DND-41 (cell line): Measurements from ENCODE around the gene PLAU.
A peak's percentile ranks its signal among the peaks of the same experiment; 100 is the strongest.
"Not testable (repeated sequence)": the region's sequence is repeated elsewhere in the genome, so short reads cannot be mapped to it uniquely, and the experiment has no call there.

Experiments used
- ATAC-seq: fragments of 200-7000 bp; cut with Tn5 transposase; 3 replicates; pipeline ENCODE4 v1.9.1; 2021; ENCODE audit warnings: low read depth; ENCODE audit not compliant: insufficient read depth
- DNase-seq: peaks from one replicate; pipeline ENCODE4 v3.0.0-alpha.2; 2020
- H2AFZ ChIP-seq: 2 replicates; pipeline ENCODE4 v1.6.0; 2012; ENCODE audit warnings: low read depth, low read length
- H3K27ac ChIP-seq: 2 replicates; pipeline ENCODE4 v1.5.1; 2012; ENCODE audit warnings: low read length, inconsistent platforms
- H3K27me3 ChIP-seq: fragments of 200-600 bp; sonication (generic); 2 replicates; pipeline ENCODE4 v1.6.0; 2012; ENCODE audit warnings: low read length, mild to moderate bottlenecking, inconsistent platforms; ENCODE audit not compliant: insufficient read depth, poor library complexity
- H3K36me3 ChIP-seq: 2 replicates; pipeline ENCODE4 v1.5.1; 2012; ENCODE audit warnings: low read length, inconsistent platforms; ENCODE audit not compliant: insufficient read depth
- H3K4me1 ChIP-seq: 2 replicates; pipeline ENCODE4 v1.5.1; 2012; ENCODE audit warnings: mild to moderate bottlenecking, low read length; ENCODE audit not compliant: insufficient read depth
- H3K4me2 ChIP-seq: 2 replicates; pipeline ENCODE4 v1.6.0; 2012; ENCODE audit warnings: mild to moderate bottlenecking, moderate library complexity, low read length, inconsistent platforms; ENCODE audit not compliant: insufficient read depth
- H3K4me3 ChIP-seq, 2 experiments: fragments of 200-600 bp in 1 of 2; shearing (Covaris generic) in 1 of 2; 2 replicates each; pipeline ENCODE4 v1.5.1; 2012 to 2016; ENCODE audit warnings: inconsistent platforms in 2 of 2, low read length in 2 of 2, mild to moderate bottlenecking in 2 of 2, low read depth in 1 of 2, moderate library complexity in 1 of 2
- H3K79me2 ChIP-seq: 2 replicates; pipeline ENCODE4 v1.6.0; 2012; ENCODE audit warnings: low read length, inconsistent platforms; ENCODE audit not compliant: insufficient read depth
- H3K9ac ChIP-seq: 2 replicates; pipeline ENCODE4 v1.6.0; 2012; ENCODE audit warnings: low read depth, mild to moderate bottlenecking, inconsistent platforms, low read length, moderate library complexity
- H3K9me3 ChIP-seq: 2 replicates; pipeline ENCODE4 v1.5.1; 2012; ENCODE audit warnings: low read length, moderate library complexity, mild to moderate bottlenecking, inconsistent platforms; ENCODE audit not compliant: insufficient read depth, severe bottlenecking
- H4K20me1 ChIP-seq: 2 replicates; pipeline ENCODE4 v1.6.0; 2012; ENCODE audit warnings: low read length; ENCODE audit not compliant: insufficient read depth
- EZH2 ChIP-seq: IDR thresholded peaks from 3 replicates; pipeline ENCODE4 v1.6.1; 2012; ENCODE audit warnings: borderline replicate concordance, low read depth, mild to moderate bottlenecking, moderate library complexity, low read length, inconsistent platforms; ENCODE audit not compliant: severe bottlenecking
- TF ChIP-seq, protein P1 (sequence below): IDR thresholded peaks from 2 replicates; pipeline ENCODE4 v1.5.1; 2012; ENCODE audit warnings: borderline replicate concordance, low read length, moderate library complexity, mild to moderate bottlenecking; ENCODE audit not compliant: poor library complexity, severe bottlenecking; ENCODE audit errors: extremely low read depth

PLAU gene

DNA sequence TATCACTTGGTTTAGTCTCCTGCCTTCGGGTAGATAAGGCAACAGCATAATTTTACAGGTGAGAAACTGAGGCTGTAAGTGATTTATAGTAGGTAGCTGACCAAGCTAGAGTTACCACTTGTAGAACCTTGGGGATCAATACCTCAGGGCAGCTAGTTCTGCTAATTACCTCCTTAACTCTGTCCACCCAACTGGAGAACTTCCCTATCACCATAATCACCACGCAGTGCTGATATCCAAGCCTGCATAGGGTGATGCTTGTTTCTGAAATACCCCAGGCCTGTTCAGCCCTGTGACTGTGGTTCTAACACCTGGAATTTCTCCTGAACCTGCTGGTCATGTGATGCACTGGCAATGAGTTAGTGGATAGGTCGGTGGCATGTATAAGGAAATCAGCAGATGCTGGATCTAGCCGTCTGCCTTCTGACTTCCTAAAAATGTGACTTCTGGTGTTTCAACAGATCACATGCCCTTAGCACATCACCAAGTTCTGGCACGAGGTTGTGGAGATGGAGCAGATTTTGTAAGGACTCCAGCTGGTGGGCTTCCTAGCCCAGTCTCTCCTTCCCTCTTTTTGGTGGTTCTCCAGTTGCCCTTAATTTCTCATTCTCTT is 15.3 kb downstream of the PLAU start:
- Histone ChIP-seq H3K4me2 (no peak overlapping the region), H3K36me3 (no peaks in the 10 kb centered on the region), H3K9ac (no peak overlapping the region), H3K79me2 (no peaks in the 10 kb centered on the region), H3K4me1 (peaks cover 17% of the 10 kb centered on the region), H2AFZ (no peak overlapping the region), H3K27me3 (peaks cover 8% of the 10 kb centered on the region), H4K20me1 (no peaks in the 10 kb centered on the region), H3K4me3 (no peak overlapping the region), H3K9me3 (no peaks in the 10 kb centered on the region), H3K27ac (no peak overlapping the region)
- TF ChIP-seq, protein P1, sequence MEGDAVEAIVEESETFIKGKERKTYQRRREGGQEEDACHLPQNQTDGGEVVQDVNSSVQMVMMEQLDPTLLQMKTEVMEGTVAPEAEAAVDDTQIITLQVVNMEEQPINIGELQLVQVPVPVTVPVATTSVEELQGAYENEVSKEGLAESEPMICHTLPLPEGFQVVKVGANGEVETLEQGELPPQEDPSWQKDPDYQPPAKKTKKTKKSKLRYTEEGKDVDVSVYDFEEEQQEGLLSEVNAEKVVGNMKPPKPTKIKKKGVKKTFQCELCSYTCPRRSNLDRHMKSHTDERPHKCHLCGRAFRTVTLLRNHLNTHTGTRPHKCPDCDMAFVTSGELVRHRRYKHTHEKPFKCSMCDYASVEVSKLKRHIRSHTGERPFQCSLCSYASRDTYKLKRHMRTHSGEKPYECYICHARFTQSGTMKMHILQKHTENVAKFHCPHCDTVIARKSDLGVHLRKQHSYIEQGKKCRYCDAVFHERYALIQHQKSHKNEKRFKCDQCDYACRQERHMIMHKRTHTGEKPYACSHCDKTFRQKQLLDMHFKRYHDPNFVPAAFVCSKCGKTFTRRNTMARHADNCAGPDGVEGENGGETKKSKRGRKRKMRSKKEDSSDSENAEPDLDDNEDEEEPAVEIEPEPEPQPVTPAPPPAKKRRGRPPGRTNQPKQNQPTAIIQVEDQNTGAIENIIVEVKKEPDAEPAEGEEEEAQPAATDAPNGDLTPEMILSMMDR: no peak
- TF ChIP-seq EZH2: no peak
- ATAC-seq (no peak), DNase-seq (no peak)

DNA sequence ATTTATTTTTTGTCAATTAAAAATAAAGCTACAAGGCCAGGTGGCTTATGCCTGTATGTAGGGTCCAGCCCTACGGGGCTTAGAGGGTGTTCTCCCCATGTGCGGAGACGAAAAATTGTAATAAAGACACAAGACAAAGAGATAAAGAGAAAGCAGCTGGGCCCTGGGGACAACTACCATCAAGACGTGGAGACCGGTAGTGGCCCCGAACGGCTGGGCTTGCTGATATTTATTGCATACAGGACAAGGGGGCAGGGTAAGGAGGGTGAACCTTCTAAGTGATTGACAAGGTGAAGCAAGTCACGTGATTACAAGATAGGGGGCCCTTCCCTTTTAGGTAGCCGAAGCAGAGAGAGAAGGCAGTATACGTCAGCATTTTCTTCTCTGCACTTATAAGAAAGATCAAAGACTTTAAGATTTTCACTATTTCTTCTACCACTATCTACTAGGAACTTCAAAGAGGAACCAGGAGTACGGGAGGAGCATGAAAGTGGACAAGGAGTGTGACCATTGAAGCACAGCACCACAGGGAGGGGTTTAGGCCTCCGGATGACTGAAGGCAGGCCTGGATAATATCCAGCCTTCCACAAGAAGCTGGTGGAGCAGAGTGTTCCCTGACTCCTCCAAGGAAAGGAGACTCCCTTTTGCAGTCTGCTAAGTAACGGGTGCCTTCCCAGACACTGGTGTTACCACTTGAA is 19.8 kb downstream of the PLAU start:
- DNase-seq, H4K20me1 ChIP-seq, ATAC-seq, H3K27me3 ChIP-seq, H3K36me3 ChIP-seq, H3K9ac ChIP-seq, H3K27ac ChIP-seq, H3K9me3 ChIP-seq, H3K4me3 ChIP-seq, H3K4me2 ChIP-seq, H2AFZ ChIP-seq, H3K79me2 ChIP-seq: not testable (repeated sequence)
- H3K4me1 ChIP-seq: peaks cover 11% of the 10 kb centered on the region

DNA sequence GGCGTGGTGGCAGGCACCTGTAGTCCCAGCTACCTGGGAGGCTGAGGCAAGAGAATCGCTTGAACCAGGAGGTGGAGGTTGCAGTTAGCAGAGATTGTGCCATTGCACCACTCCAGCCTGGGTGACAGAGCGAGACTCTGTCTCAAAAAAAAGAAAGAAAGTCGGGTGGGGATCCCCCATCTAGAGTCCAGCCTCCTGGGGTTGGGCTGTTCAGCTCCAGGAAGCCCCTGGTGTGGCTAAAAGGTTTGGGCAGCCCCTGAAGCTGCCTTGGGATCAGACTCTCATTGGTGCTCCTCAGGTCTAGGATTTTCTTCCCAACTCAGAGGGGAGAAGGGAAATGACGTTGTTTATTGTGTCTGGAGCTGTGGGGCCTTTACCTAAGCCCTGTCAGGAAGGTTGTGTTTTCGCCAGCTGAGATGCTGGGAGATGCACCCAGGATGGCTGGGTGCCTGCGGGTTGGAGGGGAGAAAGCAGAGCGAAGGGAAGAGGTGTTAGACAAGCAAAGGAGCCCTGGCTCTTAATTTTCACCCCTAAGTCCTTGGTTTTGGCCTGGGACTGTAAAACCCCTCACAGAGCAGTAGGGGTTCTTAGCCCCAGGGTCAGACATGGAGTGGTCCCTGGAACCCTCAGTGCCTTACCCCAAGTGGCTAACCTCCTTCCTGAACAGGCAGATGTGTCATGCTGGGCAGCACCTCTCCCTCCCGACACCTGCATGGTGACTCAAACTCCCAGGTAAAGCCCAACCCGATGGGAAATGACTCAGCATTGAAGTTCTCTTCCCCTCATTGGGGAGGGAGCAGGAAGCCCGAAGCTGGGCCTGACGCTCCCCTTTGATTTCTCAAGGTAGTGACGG is 21.1 kb downstream of the PLAU start:
- H3K9ac ChIP-seq: no peak overlapping the region
- peaks cover 11% of the 10 kb centered on the region for H3K4me1 ChIP-seq
- no peak overlapping the region for H3K4me3 ChIP-seq
- no peaks in the 10 kb centered on the region for H4K20me1 ChIP-seq
- H3K27me3 ChIP-seq: no peaks in the 10 kb centered on the region
- TF ChIP-seq EZH2: no peak
- TF ChIP-seq, protein P1: no peak
- DNase-seq: peak; percentile 45
- no peaks in the 10 kb centered on the region for H3K36me3 ChIP-seq
- ATAC-seq: peak; percentile 71
- H3K79me2 ChIP-seq: no peaks in the 10 kb centered on the region
- no peak overlapping the region for H2AFZ ChIP-seq
- H3K4me2 ChIP-seq: no peak overlapping the region
- H3K9me3 ChIP-seq: no peaks in the 10 kb centered on the region
- no peak overlapping the region for H3K27ac ChIP-seq

DNA sequence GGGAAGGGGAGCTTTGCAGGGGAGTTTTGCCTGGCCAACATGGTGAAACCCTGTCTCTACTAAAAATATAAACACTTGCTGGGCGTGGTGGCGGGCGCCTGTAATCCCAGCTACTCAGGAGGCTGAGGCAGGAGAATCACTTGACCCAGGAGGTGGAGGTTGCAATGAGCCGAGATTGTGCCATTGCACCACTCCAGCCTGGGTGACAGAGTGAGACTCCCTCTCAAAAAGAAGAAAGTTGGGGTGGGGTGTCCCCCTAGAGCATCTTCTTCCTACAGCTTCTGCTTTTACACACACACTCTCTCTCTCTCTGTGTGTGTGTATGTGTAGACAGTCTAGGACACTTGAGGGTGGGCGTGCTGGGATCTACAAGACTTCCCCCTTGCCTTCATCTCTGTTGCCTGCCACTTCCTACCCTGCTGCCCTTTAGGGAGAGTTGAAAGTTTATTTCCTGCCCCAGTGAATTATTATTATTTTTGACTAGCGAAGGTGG is 21.7 kb downstream of the PLAU start:
- TF ChIP-seq, protein P1: no peak
- no peak for TF ChIP-seq EZH2
- no peak overlapping the region for H3K27ac ChIP-seq
- no peak overlapping the region for H3K4me3 ChIP-seq
- no peaks in the 10 kb centered on the region for H3K27me3 ChIP-seq
- H3K79me2 ChIP-seq: no peaks in the 10 kb centered on the region
- H3K36me3 ChIP-seq: no peaks in the 10 kb centered on the region
- H3K4me2 ChIP-seq: no peak overlapping the region
- DNase-seq (no peak), ATAC-seq (peak; percentile 50; the same call in 2 of the 3 replicates)
- peaks cover 11% of the 10 kb centered on the region for H3K4me1 ChIP-seq
- no peak overlapping the region for H3K9ac ChIP-seq
- H3K9me3 ChIP-seq: no peaks in the 10 kb centered on the region
- H4K20me1 ChIP-seq: no peaks in the 10 kb centered on the region
- no peak overlapping the region for H2AFZ ChIP-seq
